Thyroid gland (tissue), 4 donors: ENCODE data around the gene GPR153. TPM values are rescaled to one million over a fixed set of nuclear protein-coding genes. Genes with fewer than 3 reads are reported as not detected.

Experiments
- DNase-seq, 2 donors: peaks; one replicate each; pipeline ENCODE4 v3.0.0-alpha.2; 2019
- H3K27ac ChIP-seq, 3 donors: fragments of 200-600 bp; sonication (generic); 1 replicate in 2 of 3; 2 replicates in 1 of 3; pipeline ENCODE4 v1.5.1; 2016 to 2019; ENCODE audit warnings: mild to moderate bottlenecking in 1 of 3, moderate library complexity in 1 of 3
- H3K27me3 ChIP-seq: fragments of 200-600 bp; sonication (generic); one replicate; pipeline ENCODE4 v1.5.1; 2019
- H3K36me3 ChIP-seq, 2 donors: fragments of 200-600 bp; sonication (generic); one replicate each; pipeline ENCODE4 v1.5.1; 2016 to 2019
- H3K4me1 ChIP-seq, 2 donors: fragments of 200-600 bp; sonication (generic); one replicate each; pipeline ENCODE4 v1.5.1; 2017 to 2019
- H3K4me3 ChIP-seq, 3 donors: fragments of 200-600 bp; sonication (generic); replicated peaks in 1 of 3; 1 replicate in 2 of 3; 2 replicates in 1 of 3; pipeline ENCODE4 v1.5.1; 2016; ENCODE audit warnings: mild to moderate bottlenecking in 1 of 3
- H3K9me3 ChIP-seq: fragments of 200-600 bp; sonication (generic); one replicate; pipeline ENCODE4 v1.5.1; 2017
- POLR2A ChIP-seq, 2 donors: fragments of 450-650 bp; IDR thresholded peaks; one replicate each; pipeline ENCODE4 v1.6.1; 2017; ENCODE audit warnings: antibody characterized with exemption in 2 of 2, mild to moderate bottlenecking in 2 of 2, moderate library complexity in 1 of 2
- WGBS, 2 donors: methylation state at CpG; one replicate each; pipeline ENCODE4 v1.1.5; 2017; 5-methylcytosine and 5-hydroxymethylcytosine counted together
- intact Hi-C: fragments of 100-400 bp; cut with DNase I; formaldehyde crosslinking; loops from one replicate; pipeline ENCODE4 v1.15.1; 2023
- total RNA-seq, 4 donors: library from RNA; depleted of rRNA; stranded (reverse); fragments of >200 nt; gene quantifications; one replicate each; pipeline ENCODE4 v1.2.3, GENCODE V29; 2016
- TF ChIP-seq, protein P1 (sequence below), 6 experiments: fragments of 200-600 bp in 3 of 6; fragments of 450-650 bp in 3 of 6; sonication (generic) in 3 of 6; IDR thresholded peaks; one replicate each; pipeline ENCODE4 v1.5.1; 2016 to 2019; ENCODE audit warnings: antibody characterized with exemption in 6 of 6, mild to moderate bottlenecking in 2 of 6, inconsistent platforms in 1 of 6, moderate library complexity in 1 of 6

GPR153 gene
- total RNA-seq, 4 donors from 2014 or later: 0.78 to 3.2 (median 1.5) TPM

DNA sequence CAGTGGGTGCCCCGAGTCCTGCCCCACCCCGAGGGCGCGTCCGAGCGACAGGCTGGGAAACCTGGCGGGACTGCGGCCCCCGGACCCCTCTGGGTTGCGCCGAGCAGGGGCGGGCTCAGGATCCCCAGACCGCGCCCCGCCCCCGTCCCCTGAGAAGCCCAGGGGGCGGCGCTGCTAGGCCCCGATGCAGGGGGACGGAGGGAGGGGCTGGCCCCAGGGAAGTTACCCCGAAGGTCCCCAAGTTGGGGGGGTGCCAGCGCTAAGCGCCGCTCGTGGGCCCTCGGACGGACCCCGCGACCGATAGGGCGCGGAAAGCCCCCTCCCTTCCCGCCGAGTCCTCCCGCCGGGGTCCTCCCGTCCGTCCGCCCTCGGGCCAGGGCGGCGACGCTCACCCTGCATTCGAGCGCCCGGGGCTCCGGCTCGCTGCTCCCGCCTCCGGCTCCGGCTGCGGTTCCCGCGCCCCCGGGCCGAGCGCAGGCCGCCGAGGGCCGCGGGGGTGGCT lies 414 bp downstream of the GPR153 start:
- Histone ChIP-seq H3K4me1 (peaks cover 7 to 25% of the 10 kb centered on the region in 2 donors), H3K4me3 (peak overlapping the region in 1 of 3 donors; percentile 31), H3K36me3 (no peaks in the 10 kb centered on the region), H3K27me3 (peaks cover 7% of the 10 kb centered on the region), H3K27ac (peak overlapping the region in 1 of 3 donors; percentile 24), H3K9me3 (no peaks in the 10 kb centered on the region)
- TF ChIP-seq, protein P1, sequence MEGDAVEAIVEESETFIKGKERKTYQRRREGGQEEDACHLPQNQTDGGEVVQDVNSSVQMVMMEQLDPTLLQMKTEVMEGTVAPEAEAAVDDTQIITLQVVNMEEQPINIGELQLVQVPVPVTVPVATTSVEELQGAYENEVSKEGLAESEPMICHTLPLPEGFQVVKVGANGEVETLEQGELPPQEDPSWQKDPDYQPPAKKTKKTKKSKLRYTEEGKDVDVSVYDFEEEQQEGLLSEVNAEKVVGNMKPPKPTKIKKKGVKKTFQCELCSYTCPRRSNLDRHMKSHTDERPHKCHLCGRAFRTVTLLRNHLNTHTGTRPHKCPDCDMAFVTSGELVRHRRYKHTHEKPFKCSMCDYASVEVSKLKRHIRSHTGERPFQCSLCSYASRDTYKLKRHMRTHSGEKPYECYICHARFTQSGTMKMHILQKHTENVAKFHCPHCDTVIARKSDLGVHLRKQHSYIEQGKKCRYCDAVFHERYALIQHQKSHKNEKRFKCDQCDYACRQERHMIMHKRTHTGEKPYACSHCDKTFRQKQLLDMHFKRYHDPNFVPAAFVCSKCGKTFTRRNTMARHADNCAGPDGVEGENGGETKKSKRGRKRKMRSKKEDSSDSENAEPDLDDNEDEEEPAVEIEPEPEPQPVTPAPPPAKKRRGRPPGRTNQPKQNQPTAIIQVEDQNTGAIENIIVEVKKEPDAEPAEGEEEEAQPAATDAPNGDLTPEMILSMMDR (IDR thresholded peaks at IDR 0.05): no peak
- TF ChIP-seq POLR2A (IDR thresholded peaks at IDR 0.05): no peak
- no peak for DNase-seq
- intact Hi-C loops: no loop called here
- 0% methylated on average over 1 to 2 of the region's 61 CpGs for WGBS, 2 donors

DNA sequence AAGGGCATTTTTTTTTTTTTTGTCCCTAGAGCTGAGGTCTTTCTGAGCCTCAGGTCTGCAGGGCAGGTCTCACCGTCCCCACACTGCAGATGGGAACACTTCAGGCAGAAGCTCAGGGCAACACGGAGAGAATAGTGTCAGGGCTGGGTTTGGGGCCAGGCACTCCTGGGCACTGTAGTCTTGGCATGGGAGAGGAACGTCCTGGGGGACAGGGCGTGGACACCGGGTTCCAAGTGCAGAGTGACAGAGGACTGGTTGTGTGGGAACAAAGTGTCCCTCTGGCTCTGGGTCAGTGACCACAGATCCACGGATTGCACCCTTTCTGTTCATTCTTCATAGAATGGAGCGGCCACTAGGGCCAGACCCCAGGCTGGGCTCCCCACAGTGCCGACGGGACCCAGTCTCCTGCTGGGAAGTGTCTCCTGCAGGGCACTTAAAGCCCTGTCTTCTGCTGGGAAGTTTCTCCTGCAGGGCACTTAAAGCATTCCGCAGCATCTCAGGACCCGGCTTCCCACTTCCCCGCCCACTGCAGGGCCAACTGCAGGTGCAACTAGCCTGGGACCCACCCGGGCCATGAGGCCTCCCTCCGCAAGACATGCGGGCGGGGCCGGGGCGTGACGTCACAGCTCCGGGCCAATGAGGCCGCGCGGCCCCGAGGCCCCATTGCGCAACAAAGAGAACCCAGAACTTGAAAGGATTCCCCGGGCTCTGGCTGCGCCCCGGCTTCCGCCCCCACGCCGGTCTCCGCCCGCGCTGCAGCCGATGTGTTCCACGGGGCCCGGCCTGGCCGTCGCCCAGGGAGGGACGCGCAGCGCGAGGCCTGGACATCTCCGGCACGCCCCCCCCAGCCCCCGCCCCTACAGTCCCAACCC lies 1.2 kb downstream of the GPR153 start:
- peak; percentile 46 to 65 for DNase-seq
- TF ChIP-seq, protein P1 (IDR thresholded peaks at IDR 0.05): no peak
- TF ChIP-seq POLR2A (IDR thresholded peaks at IDR 0.05): no peak
- WGBS, 2 donors: 12 to 19% methylated on average over 10 to 20 of the region's 46 CpGs
- peak overlapping the region in 1 of 3 donors; percentile 31 for H3K4me3 ChIP-seq
- intact Hi-C loops: no loop called here
- peaks cover 7 to 25% of the 10 kb centered on the region in 2 donors for H3K4me1 ChIP-seq
- peak overlapping the region in 1 of 3 donors; percentile 24 for H3K27ac ChIP-seq
- no peaks in the 10 kb centered on the region for H3K9me3 ChIP-seq
- peaks cover 7% of the 10 kb centered on the region for H3K27me3 ChIP-seq
- H3K36me3 ChIP-seq: no peaks in the 10 kb centered on the region

DNA sequence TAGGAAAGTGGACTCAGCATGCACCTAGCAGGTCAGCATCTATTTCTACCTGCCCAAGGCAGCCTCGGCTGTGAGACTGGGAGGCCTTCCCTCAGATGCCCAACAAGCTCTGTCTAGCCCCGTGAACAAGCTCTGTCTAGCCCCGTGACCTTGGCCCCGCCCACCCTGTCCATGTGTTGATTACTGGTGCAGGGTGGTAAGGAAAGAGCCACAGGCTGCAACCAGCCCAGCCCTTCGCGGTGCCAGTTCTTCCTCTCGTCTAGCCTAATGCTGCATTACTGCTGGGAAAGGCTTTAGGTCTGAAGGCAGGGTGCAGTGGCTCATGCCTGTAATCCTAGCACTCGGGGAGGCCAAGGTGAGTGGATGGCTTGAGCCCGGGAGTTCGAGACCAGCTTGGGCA lies 2.2 kb downstream of the GPR153 start:
- Histone ChIP-seq H3K36me3 (no peaks in the 10 kb centered on the region), H3K27ac (no peak overlapping the region), H3K4me3 (no peak overlapping the region), H3K27me3 (peaks cover 7% of the 10 kb centered on the region), H3K9me3 (no peaks in the 10 kb centered on the region), H3K4me1 (peaks cover 7 to 22% of the 10 kb centered on the region in 2 donors)
- WGBS, 2 donors: 80 to 89% methylated on average over 6 to 10 of the region's 10 CpGs
- intact Hi-C loops: no loop called here
- no peak for DNase-seq
- no peak for TF ChIP-seq POLR2A (IDR thresholded peaks at IDR 0.05)
- TF ChIP-seq, protein P1 (IDR thresholded peaks at IDR 0.05): no peak

DNA sequence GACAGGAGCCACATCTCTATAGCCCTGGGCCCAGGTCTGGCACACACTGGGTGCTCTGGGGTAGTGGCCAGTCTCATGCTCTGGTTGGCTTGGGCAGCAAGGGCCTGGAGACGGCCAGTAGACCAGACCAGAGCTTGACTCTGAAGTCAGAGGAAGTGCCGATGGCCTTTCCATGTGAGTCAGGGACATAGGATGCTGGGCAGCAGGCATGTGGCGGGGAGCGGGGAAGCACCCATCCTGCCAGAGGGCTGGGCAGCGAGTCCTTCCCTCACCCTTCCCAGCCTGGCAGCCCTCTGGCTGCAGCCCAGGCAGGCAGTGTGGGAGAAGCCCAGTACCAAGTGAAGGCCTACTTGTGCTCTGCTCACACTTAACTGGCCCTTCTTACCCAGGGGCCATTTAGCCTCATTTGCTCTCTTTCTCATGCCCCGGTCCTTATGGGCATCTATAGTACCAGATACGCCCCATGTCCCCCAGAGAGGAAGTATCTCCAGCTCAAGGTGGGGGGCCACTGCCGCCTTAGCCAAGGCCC lies 3.3 kb downstream of the GPR153 start:
- no peak for DNase-seq
- peaks cover 7% of the 10 kb centered on the region for H3K27me3 ChIP-seq

More for the DNA sequence above, 3.3 kb downstream of the GPR153 start:
- no peak overlapping the region for H3K4me3 ChIP-seq
- intact Hi-C loops: no loop called here
- 91 to 97% methylated on average over 7 to 8 of the region's 8 CpGs for WGBS, 2 donors
- H3K27ac ChIP-seq: no peak overlapping the region
- H3K9me3 ChIP-seq: no peaks in the 10 kb centered on the region
- H3K4me1 ChIP-seq: peaks cover 7 to 18% of the 10 kb centered on the region in 2 donors
- no peak for TF ChIP-seq POLR2A (IDR thresholded peaks at IDR 0.05)
- TF ChIP-seq, protein P1 (IDR thresholded peaks at IDR 0.05): no peak
- H3K36me3 ChIP-seq: no peaks in the 10 kb centered on the region
